HG02588 (cell line): ENCODE data around the gene BARX1.

Source experiments
- ATAC-seq: cut with Tn5 transposase; IDR thresholded peaks from one replicate; pipeline ENCODE4 v1.9.1; 2021; ENCODE audit warnings: mild to moderate bottlenecking, moderate library complexity; ENCODE audit not compliant: unreplicated experiment

The BARX1 gene

DNA sequence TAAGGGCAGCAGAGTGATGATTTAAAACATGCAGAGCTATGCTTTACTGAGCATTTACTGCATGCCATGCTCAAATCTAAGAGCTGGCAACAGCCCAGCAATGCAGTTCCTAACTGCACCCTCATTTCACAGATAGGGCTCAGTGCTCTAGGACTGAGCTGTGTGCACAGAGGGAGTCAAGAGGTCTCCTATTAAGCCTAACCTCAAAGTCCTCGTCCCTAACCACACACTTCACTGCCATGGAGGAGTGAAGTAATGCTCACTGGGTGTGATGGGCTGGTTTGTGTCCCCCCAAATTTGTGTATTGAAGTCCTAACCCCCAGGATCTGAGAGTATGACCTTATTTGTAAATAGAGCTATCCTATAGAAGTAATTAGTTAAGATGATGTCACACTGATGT is 25.9 kb downstream of the BARX1 start:
- ATAC-seq = no peak

DNA sequence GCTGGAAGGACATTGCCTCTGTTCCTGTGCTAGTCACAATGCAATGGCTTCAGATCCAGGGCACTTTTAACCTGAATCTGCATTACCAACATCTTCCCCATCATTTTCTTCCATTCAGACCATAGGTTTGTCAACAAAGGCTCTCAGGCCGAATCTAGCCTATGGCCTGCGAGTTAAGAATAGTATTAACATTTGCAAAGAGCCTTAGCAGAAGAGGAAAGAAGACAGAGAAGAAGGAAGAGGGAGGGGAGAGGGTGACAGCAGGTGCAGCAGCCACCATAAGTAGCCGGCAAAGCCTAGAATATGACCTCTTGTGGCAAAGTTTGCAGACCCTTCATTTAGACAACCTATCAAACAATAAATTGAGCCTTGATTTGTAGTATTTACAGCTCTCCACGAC is 32.6 kb downstream of the BARX1 start:
- ATAC-seq = no peak

DNA sequence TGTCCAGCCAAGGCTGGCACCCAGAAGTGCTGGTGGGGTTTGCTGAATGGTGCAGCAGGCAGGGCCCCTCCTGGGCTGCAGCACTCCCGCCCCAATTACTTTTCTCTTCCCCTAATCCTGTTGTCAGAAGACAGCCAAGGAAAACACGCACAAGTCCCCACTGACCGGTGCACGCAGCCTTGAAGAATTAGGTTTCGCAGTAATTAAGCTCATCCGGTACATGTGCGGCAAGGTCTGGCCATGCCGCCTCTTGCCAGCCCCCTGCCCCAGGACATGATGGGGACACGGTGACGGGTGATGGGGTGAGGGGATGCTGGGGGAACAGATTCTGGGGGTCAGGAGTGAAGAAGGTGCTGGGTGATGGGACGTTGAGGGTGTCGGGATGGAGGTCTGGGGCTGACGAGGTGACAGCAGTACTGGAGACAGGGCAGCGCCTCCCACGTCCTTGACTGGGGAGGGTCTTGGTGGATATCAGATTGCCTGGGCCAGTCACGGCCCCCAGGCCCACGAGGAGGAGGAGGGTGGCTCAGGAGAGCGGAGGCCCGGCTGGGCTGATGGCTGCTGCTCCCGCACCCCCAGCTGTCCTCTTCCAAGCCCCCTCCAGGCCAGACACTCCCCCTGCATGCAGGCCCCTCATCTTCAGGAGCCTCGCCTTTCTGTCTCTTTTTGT is 34.9 kb downstream of the BARX1 start:
- ATAC-seq = no peak

DNA sequence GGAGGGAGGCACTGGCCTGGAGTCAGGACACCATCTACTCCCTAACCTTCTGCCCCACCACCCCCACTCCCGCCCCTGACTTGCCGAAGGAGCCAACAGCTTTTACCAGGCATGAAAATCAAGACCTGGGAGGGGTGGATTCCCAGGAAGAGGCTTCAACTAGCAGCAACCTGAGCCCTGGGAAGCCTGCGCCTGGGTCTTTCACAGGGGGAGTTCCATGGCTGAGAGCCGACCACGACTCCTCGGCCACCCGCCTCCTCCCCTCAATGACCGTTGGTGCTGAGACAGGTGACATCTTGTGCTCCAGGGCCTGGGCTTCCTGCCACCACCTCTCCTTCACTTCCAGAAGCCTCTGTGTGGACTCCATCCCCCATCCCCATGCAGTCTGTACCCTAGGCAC is 37.1 kb downstream of the BARX1 start:
- no peak for ATAC-seq

DNA sequence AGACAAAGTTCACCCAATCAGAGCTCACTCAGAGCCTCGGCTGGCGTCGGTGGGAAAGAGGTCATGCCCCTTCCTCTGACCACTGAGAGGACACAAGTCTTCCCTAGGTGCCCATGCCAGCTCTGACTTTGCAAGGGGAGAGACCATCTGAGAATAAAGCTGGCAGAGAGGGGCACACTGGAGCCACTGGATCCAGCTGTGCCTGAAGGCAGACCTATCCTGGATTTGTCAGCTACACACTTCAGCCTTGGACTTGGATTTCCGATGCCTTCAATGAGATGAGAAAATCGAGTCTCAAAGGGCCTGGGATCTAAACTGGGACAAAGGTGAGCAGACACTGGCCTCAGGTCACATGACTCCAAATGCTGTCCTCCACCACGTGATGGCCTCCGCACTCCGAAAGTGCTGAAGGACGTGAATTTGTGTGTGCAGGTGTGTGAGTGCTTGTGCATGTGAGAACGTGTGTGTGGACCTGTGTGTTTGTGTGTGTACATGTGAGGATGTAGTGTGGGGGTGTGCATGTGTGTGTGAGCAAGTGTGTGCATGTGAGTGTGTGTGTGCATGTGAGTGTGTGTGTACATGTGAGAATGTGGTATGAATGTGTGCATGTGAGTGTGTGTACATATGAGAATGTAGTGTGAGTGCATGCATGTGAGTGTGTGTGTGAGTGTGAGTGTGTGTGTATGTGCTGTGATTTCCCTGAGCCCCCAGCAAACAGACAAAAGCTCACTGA is 37.9 kb downstream of the BARX1 start:
- ATAC-seq = no peak

DNA sequence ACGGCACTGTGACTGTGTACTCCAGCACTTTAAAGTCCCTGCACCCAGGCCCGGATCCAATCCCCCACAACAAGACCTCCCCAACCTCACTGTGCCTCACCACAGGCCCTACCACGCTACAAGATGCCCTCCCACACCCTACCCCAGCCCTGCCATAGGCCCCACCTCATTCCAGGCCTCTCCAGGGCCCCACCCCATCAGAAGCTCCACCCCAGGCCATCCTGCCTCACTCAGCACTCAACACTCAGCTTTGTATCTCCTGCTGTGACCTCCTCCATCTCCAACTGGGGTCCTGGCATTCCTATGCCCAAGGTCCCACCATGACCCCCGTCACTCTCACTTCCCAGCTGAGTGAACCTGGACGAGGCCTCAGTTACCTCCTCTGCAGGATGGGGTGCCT is 38.8 kb downstream of the BARX1 start:
- no peak for ATAC-seq

DNA sequence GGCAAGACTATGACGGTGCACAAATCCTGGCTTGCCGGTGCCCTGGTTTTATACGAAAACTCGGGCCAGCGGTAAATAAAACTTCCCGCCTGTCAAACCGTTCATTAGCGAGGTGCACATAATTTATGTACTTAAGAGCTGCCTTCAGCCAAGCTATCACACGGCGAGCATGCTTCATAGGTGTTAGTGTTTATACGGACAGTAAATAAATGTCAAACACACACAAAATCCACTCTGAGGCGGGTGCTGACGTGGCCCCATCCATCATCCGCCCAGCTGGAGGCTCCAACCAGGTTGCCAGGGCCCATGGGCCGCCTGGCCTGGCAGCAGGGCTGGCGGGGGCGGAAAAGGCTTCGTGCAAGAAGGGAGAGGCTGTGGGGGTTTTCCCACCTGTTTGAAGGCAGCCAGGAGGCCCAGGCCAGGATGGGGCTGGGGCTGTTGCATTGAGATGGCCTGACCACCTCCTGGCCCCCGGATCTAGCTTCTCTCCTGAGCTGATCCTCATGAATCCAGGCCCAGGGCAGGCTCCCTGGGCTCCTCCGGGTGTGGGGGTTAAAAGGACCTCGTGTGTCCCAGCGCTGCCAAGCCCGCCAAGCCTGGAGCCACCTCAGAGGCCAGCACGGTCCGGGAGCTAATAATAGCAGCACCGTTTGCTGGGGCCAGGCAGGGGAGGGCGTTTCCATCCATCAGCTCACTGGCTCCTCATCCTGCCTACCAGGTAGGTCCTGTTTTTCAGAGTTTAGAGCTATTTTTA is 43.2 kb downstream of the BARX1 start:
- no peak for ATAC-seq

DNA sequence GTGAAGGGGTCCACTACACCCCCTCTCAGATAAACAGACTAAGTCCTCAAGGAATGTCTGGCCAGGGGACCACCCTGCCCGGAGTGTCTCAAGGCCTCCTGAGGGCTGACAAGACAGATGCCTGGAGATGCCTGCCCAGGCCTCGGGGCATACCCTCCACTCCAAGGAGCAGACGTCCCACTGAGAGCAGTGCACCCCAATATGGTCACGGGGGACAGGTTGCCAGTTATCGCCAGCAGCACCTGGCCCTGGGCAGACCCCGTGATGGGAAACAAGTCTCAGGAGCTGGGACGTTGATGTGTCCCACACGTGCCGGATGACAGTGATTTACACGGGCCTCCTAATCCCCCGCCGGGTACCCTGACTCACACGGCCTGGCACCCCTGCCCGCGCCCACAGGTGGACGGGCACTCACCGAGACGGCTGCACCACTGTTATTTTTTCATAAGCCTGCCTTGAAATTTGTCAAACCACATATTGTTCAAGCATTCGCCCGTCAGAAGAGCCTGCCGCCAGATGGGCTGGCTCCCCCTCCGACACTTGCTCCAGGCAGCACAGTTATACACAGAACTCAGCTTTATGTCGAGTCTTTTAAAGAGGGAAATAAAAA is 43.9 kb downstream of the BARX1 start:
- ATAC-seq = no peak

DNA sequence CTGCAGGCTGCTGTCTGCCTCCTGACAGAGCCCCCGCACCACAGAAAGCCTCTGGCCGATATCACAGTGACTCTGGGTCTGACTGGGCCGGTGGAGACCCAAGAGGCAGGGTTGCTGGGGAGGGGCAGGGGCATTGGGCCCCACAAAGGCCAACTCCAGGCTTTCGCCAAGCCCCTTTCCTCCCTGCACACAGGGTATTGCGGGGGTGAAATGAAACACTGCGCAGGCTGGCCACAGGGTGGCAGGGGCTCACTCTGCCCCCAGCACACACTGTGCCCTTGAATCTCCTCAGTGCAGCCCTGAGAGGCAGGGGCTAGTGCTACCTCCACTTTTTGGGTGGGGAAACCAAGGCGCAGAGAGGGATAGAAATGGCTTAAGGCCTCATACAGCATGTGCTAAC is 44.6 kb downstream of the BARX1 start:
- no peak for ATAC-seq

DNA sequence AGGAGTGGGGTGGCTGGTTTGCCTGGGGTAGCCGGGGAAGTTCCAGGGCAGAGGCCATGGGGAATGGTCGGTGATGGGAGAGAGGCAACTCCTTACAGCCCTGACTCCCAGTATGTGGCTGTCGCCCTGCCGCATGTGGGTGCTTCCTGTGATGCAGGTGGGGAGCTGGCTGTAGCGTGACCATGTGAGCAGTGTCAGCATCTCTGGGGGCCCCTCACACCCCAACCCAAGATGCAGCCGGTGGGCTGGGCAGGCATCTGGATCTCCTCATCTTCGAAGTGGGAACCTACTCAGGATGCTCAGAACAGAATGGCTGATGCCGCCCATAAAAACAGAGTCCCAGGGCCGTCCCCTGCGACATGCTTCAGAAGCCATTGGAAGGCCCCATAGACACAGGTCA is 45.0 kb downstream of the BARX1 start:
- ATAC-seq = no peak

DNA sequence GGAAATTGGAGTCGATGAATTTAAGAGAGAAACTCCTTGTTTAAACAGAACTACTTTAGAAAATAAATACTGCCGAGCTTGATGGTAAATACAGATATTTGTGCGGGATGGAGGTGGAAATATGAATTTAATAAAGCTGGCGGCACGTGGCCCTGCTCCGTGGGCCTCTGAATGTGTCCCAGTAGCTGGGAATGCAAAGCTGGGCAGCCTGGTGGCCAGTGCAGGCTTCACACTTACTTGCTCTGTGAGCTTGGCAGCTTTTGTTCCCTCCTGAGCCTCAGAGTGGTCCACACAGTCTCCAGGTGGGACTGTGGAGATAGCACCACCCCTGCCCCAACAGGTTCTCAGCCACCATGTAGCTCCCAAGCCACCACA is 45.9 kb downstream of the BARX1 start:
- no peak for ATAC-seq

DNA sequence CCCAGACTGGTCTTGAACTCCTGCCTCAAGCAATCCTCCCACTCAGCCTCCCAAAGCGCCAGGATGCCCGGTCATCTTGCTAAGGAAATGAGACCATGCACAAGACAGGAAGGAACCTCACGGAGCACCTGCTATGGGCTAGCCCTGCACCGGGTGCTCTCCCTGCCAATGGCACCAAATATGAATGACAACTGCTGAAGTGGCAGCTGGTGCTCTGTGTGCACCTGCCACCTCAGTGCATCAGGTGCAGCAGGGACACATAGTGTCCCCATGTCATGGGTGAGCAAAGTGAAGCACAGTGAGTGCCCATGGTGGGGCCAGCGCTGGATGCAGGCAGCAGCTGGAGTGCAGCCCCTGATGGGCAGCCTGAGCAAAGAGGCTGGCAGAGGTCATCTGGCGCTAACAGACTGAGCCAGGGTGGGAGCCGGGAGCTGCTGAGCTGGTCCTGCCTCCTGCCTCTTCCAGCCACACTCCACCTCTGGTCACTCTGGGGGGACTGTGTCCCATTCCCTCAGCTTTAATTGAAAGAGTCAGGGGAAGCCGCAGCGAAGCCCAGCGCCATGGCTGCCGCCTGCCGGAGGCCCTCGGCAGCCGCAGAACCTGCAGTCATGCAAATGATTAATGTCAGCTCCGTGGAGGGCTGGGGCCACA is 46.4 kb downstream of the BARX1 start:
- no peak for ATAC-seq

DNA sequence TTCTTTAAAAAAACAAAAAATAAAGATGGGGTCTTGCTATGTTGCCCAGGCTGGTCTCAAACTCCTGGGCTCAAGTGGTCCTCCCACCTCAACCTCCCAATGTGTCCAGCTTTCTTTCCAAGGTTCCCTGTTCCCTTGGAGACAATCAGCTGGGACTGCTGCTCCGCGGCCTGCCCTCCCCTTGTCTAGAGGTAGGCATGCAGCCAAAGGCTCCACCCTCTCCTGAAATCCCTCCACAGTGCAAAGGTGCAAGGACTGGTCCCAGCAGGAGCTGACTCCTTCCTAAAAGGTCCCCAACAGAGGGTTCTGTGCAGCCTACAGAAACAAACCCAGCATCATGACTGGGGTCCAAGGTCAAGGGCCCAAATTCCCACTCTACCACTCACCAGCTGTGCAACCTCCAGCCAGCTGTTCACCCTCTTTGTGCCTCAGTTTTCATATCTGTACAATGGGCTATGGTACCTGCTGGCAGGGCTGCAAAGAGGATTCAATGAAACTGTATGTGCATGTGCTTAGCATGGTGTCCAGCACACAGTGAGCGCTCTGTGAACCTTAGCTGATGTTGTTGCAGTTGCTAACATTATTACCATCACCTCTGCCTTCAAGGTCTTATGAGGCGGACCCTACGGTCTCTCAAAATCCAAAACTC is 47.5 kb downstream of the BARX1 start:
- ATAC-seq = no peak

DNA sequence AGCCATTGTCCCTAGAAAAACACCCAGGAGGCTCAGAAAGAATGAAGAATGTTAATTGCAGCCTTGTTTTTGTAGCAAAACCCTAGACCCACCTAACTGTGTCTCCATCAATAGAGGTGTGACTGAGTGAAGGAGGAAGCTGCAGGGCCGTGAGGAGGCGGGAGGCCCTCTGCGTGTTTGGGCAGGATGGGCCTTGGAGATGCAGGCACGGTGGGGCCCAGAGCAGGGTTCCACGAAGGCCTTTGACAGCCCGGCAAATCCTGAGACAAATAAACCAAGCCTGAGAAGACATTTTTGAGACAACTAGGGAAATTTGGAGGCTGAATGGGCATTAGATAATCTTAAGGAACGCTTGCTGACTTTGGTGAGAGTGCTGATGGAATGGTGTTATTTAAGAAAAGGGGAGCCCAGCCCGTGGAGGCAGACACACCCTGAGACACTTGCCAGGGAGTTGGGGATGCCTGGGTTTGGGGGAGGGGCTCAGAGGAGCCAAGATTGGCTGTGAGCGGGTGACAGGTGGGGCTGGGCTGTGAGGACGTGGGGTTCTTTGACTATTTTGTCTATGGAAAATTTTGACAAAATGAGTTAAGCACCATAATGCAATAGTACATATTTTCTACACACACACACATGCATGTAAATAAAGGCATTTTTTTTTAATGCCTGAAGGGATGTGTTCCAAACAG is 48.8 kb downstream of the BARX1 start:
- ATAC-seq = no peak

DNA sequence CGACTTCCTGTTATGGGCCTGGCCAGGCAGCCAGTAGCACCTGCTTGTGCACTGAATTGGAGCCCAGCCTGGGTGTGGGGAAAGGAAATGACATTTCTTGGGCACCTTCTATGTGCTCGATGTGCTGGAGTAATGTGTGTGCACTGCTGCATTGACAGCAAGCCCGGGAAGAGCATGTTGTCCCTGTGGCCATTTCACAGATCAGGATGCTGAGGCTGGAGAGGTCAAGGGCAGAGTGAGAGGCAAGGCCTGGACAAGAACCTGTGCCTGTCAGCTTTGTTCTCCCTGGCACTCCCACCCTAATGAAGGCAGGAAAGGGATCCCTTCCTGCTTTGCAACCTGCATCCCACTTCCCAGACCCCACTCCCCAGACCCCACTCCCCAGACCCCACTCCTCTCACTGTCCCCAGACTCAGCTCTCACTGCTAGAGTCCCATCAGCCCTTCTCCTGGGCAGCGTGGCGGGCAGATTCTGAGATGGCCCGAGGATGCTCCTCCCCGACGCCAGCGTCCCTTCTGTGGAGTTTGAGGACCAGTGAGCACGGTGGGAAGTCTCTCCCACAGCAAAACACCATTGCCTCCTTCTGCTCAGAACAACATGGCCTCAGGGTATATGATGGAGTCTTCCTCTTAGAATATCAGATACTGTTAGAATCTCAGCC is 49.6 kb downstream of the BARX1 start:
- ATAC-seq = no peak

DNA sequence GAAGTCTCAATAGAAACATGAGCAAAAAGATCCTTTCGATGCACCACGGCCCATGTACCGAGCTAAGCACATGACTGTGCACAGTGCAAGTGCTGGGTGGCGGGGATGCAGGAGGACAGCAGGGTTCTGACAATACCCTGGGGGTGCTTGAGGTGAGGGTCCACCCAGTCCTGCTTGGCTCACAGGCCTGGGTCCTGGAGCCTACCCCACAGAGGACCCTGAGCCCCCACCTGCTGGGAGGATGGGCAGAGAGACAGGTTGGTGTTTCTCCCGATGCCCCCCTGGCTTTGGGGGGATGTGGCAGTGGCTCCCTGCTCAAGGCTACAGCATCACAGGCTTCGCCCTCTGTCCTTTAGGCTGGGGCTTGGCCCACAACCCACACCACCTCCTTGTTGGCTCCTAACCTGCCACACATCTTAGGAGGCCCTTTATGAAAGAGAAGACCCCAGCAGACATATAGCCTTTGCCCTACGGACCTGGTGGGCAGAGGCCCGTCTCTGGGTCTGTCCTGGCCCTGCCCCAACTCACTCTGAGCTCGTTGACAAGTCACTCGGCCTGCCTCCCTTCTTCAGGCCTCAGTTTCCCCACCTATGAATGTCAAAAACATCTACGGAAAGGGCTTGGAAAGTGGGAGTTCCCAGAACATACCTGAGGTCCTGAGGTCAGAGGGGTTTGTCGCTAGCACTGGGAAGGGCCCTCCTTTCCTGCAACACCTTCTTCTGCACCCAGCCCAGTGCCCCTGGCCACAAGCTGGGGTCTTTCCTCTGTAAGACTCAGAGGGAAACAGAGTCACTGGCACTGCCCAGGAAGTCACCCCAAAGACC is 50.3 kb downstream of the BARX1 start:
- no peak for ATAC-seq

DNA sequence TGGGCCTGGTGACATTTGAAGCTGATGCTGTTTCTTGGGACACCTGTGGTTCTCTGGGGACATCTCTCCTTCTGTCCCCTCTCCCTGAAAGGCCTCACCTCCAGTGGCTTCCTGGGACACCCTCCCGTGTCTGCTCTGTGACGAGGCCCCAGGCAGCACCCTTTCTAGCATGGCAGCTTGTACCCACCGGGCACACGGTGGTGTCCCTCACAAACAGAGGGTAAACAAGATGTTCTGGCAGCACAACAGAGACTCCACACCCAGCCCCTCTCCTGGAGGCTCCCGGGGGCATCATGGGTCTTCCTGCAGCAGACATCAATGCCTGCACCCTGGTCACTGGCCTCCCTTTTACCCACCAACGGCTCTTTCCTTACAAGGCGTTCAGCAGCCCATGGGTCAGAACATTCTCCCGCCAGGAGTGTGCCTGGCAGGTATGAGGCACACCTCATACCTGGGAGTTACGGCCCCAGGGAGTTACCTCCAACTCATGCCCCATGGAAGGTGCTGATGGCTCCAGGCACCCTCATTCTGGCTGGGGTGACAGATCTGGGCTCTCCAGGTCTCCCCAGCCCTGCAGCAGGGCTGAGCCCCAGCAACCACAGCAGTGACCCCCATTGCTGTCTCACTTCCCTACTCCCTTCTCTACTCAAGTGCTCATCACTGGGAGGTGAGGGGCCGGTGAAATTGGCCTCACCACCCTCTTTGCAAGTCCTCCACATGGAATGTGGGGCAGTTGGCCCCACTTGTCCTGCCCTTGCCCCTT is 51.1 kb downstream of the BARX1 start:
- no peak for ATAC-seq
